ENCODE results near the gene FSCN2. TPM values are rescaled to one million over a fixed set of nuclear protein-coding genes. Genes with fewer than 3 reads are reported as not detected.

The FSCN2 gene
- total RNA-seq (2021): 4.3 and 11.5 TPM in 2 replicates
- percentile 42 among the genes with signal in this experiment for Bru-seq, nascent RNA
- percentile 52 among the genes with signal in this experiment for BruChase-seq, experiment 1, labeled RNA remaining after a 2-hour chase
- BruChase-seq, experiment 2, labeled RNA remaining after a 6-hour chase: percentile 56 among the genes with signal in this experiment
- long read RNA-seq: 0 reads

- no peaks in the 10 kb centered on the region for H3K9me2 ChIP-seq (ENCODE audit: insufficient read depth)
- H3K27ac ChIP-seq: no peak within 1 kb of the TSS
- no peaks in the 10 kb centered on the region for H3K4me1 ChIP-seq (replicated peaks; ENCODE audit: insufficient read depth)
- no peak for TF ChIP-seq CTCF (conservative IDR thresholded peaks at IDR 0.05)
- no peak for TF ChIP-seq EZH2 (IDR thresholded peaks at IDR 0.05; ENCODE audit: low read depth)
- DNase-seq: peak; percentile 34 to 52
- peaks cover 8% of the 10 kb centered on the region; the same call in 1 of the 2 replicates for H3K27me3 ChIP-seq (ENCODE audit: insufficient read depth, low read depth)
- no peaks in the 10 kb centered on the region for H3K9me3 ChIP-seq (ENCODE audit: insufficient read depth, low read depth)
- intact Hi-C loops (cut with micrococcal nuclease; ENCODE audit: unreplicated experiment): no loop called here
- no peak within 1 kb of the TSS for H3K4me3 ChIP-seq
- H3K36me3 ChIP-seq (ENCODE audit: low read depth): no peaks in the 10 kb centered on the region
- BruUV-seq (replicated peaks): no TSS peak
- CTCF ChIA-PET: no interaction called here
- H3K79me2 ChIP-seq (ENCODE audit: low read depth): no peaks in the 10 kb centered on the region
- POLR2A ChIA-PET (ENCODE audit: unreplicated experiment): interaction anchor here (0.6 to 1.5 kb wide), 3 partner anchors 9 to 332 kb away, joined by 3 to 5 read pairs (median 4); no protein-coding TSS in a partner anchor
- no peaks in the 10 kb centered on the region for H3F3A ChIP-seq (ENCODE audit: insufficient read depth, low read depth)
- no peaks in the 10 kb centered on the region for H4K20me1 ChIP-seq (ENCODE audit: insufficient read depth)
- H2AFZ ChIP-seq: no peak within 1 kb of the TSS
- no peak within 1 kb of the TSS for H3K4me2 ChIP-seq
Observed at GRCh38 chr17:81527591-81528383, at the start of gene FSCN2. TSS of gene FSCN2 (plus strand) at chr17:81528377. CDS start at chr17:81528532, 155 bp downstream.

GRCh38 chr17:81479175-81480071 lies 48.8 kb upstream of the FSCN2 start:
- POLR2A ChIA-PET (ENCODE audit: unreplicated experiment): no interaction called here
- no peaks in the 10 kb centered on the region for H4K20me1 ChIP-seq (ENCODE audit: insufficient read depth)
- no peaks in the 10 kb centered on the region for H3K9me3 ChIP-seq (ENCODE audit: insufficient read depth, low read depth)
- intact Hi-C loops (cut with micrococcal nuclease; ENCODE audit: unreplicated experiment): loop anchor here (5.0 kb wide), 1 partner anchor 57 kb away; no protein-coding TSS in a partner anchor
- no peak overlapping the region for H2AFZ ChIP-seq
- H3K4me1 ChIP-seq (replicated peaks; ENCODE audit: insufficient read depth): no peaks in the 10 kb centered on the region
- BruUV-seq (replicated peaks): no TSS peak
- H3K36me3 ChIP-seq (ENCODE audit: low read depth): no peaks in the 10 kb centered on the region
- H3K9me2 ChIP-seq (ENCODE audit: insufficient read depth): no peaks in the 10 kb centered on the region
- TF ChIP-seq CTCF (conservative IDR thresholded peaks at IDR 0.05) (no peak), EZH2 (IDR thresholded peaks at IDR 0.05; ENCODE audit: low read depth) (no peak)
- no peaks in the 10 kb centered on the region for H3K27me3 ChIP-seq (ENCODE audit: insufficient read depth, low read depth)
- H3K4me3 ChIP-seq: no peak overlapping the region
- no peak for DNase-seq
- H3F3A ChIP-seq (ENCODE audit: insufficient read depth, low read depth): no peaks in the 10 kb centered on the region
- H3K79me2 ChIP-seq (ENCODE audit: low read depth): no peaks in the 10 kb centered on the region
- H3K27ac ChIP-seq: no peak overlapping the region
- CTCF ChIA-PET: interaction anchor here (0.6 kb wide), 1 partner anchor 30 kb away, joined by 4 read pairs; no protein-coding TSS in a partner anchor
- no peak overlapping the region for H3K4me2 ChIP-seq
